ENCODE results near the gene MEX3A.
"Not testable (repeated sequence)": the region's sequence is repeated elsewhere in the genome, so short reads cannot be mapped to it uniquely, and the experiment has no call there.

MEX3A gene

GRCh38 chr1:156117414-156118176 lies 35.3 kb upstream of the MEX3A start:
- no peak for DNase-seq

- not testable (repeated sequence) for DNase-seq
Measured at GRCh38 chr1:156116731-156117130, 34.5 kb upstream of the MEX3A start.

GRCh38 chr1:156115514-156116374 lies 33.5 kb upstream of the MEX3A start:
- DNase-seq, result no peak

- no peak for DNase-seq
Measured at GRCh38 chr1:156114919-156115513, 32.8 kb upstream of the MEX3A start.

- DNase-seq, result peak; percentile 34 to 58
Measured at GRCh38 chr1:156114101-156114918, 32.0 kb upstream of the MEX3A start, which contains the start of gene LMNA. Gene LMNA (plus strand): TSS chr1:156114711. CDS start chr1:156114919, 208 bp downstream.

- no peak for DNase-seq
Measured at GRCh38 chr1:156113282-156113950, 31.2 kb upstream of the MEX3A start.

- no peak for DNase-seq
Measured at GRCh38 chr1:156112276-156113137, 30.2 kb upstream of the MEX3A start.

GRCh38 chr1:156111355-156111962 lies 29.2 kb upstream of the MEX3A start:
- no peak for DNase-seq

- DNase-seq, result no peak
Measured at GRCh38 chr1:156110252-156110651, 28.0 kb upstream of the MEX3A start.

GRCh38 chr1:156108664-156109241 lies 26.5 kb upstream of the MEX3A start:
- no peak for DNase-seq

GRCh38 chr1:156108057-156108456 lies 25.8 kb upstream of the MEX3A start:
- no peak for DNase-seq

GRCh38 chr1:156106624-156107488 lies 24.6 kb upstream of the MEX3A start:
- DNase-seq, result no peak

- DNase-seq, result no peak
Measured at GRCh38 chr1:156104861-156105832, 22.9 kb upstream of the MEX3A start.

- no peak for DNase-seq
Measured at GRCh38 chr1:156104065-156104810, 22.0 kb upstream of the MEX3A start.

GRCh38 chr1:156103521-156103947 lies 21.3 kb upstream of the MEX3A start:
- DNase-seq, result no peak

- DNase-seq, result no peak
Measured at GRCh38 chr1:156102633-156103511, 20.6 kb upstream of the MEX3A start.

Measured in NCI-H1930 (cell line).